Natural killer cell (primary cell): ENCODE results near the gene PRPF31. TPM values are rescaled to one million over a fixed set of nuclear protein-coding genes. Genes with fewer than 3 reads are reported as not detected.

ENCODE experiments used
- ATAC-seq, 3 donors: fragments of 150-1000 bp in 2 of 3; fragments of 200-7000 bp in 1 of 3; cut with Tn5 transposase; 1 replicate in 1 of 3; 2 replicates in 2 of 3; pipeline ENCODE4 v1.10.0; 2021; ENCODE audit warnings: mild to moderate bottlenecking in 2 of 3, moderate library complexity in 2 of 3
- DNase-seq, 2 donors: peaks; one replicate each; pipeline versions ENCODE4 v3.0.0 to v3.0.0-alpha.2; 2013 to 2021; ENCODE audit warnings: mixed read lengths in 1 of 2
- H3K27ac ChIP-seq: one replicate; pipeline ENCODE4 v1.5.1; 2013; ENCODE audit warnings: mild to moderate bottlenecking, low read length
- H3K27me3 ChIP-seq: one replicate; pipeline ENCODE4 v1.6.1; 2013; ENCODE audit warnings: low read length; ENCODE audit not compliant: control insufficient read depth, insufficient read depth
- H3K36me3 ChIP-seq: one replicate; pipeline ENCODE4 v1.6.1; 2013; ENCODE audit warnings: low read length; ENCODE audit not compliant: control insufficient read depth, insufficient read depth
- H3K4me1 ChIP-seq: one replicate; pipeline ENCODE4 v1.6.1; 2013; ENCODE audit warnings: low read length; ENCODE audit not compliant: control insufficient read depth, insufficient read depth
- H3K4me3 ChIP-seq: one replicate; pipeline ENCODE4 v1.5.1; 2013; ENCODE audit warnings: low read length
- H3K9me3 ChIP-seq: one replicate; pipeline ENCODE4 v1.6.1; 2013; ENCODE audit warnings: low read length; ENCODE audit not compliant: control insufficient read depth, insufficient read depth
- H3K27ac Mint-ChIP-seq, 2 donors: one replicate each; pipeline ENCODE4 v1.8.0; 2022; ENCODE audit warnings: mild to moderate bottlenecking in 2 of 2, mixed read lengths in 2 of 2, moderate library complexity in 1 of 2
- H3K27me3 Mint-ChIP-seq, 2 donors: one replicate each; pipeline ENCODE4 v1.8.0; 2022; ENCODE audit warnings: low read depth in 2 of 2, mixed read lengths in 2 of 2
- H3K36me3 Mint-ChIP-seq: one replicate; pipeline ENCODE4 v1.8.0; 2022; ENCODE audit warnings: mixed read lengths
- H3K4me1 Mint-ChIP-seq, 2 donors: one replicate each; pipeline ENCODE4 v1.8.0; 2022; ENCODE audit warnings: mixed read lengths in 2 of 2
- H3K4me3 Mint-ChIP-seq: one replicate; pipeline ENCODE4 v1.8.0; 2022; ENCODE audit warnings: mild to moderate bottlenecking, moderate library complexity, mixed read lengths
- H3K9me3 Mint-ChIP-seq, 2 donors: one replicate each; pipeline ENCODE4 v1.8.0; 2022; ENCODE audit warnings: mixed read lengths in 2 of 2
- CTCF ChIP-seq: fragments of 200-600 bp; IDR thresholded peaks from one replicate; pipeline ENCODE4 v1.8.0; 2022; ENCODE audit warnings: antibody characterized with exemption
- WGBS: methylation state at CpG from one replicate; pipeline ENCODE4 v1.1.7; 2013; ENCODE audit warnings: missing lambda C conversion rate; ENCODE audit not compliant: insufficient coverage; 5-methylcytosine and 5-hydroxymethylcytosine counted together
- intact Hi-C: fragments of 100-400 bp; cut with micrococcal nuclease; formaldehyde crosslinking; loops from one replicate; pipeline ENCODE4 v1.14.2; 2022
- total RNA-seq, 4 donors: library from RNA; stranded (reverse); fragments of 120-200 nt in 1 of 4; gene quantifications; one replicate each; pipeline versions ENCODE4 v1.2.3 to v1.2.4, GENCODE V29; 2013 to 2022

Gene PRPF31
- total RNA-seq, 3 donors from 2014 or later (not counting 1 experiment from before 2014, with no cell fraction given), result 64.4 to 65.9 (median 64.9) TPM

- WGBS, result 96% methylated on average over 41 of the region's 41 CpGs
- DNase-seq (no peak), ATAC-seq (no peak)
- Mint-ChIP-seq H3K27me3 (no peaks in the 10 kb centered on the region), H3K4me1 (no peaks in the 10 kb centered on the region), H3K9me3 (no peaks in the 10 kb centered on the region), H3K4me3 (no peak overlapping the region), H3K36me3 (no peaks in the 10 kb centered on the region), H3K27ac (no peak overlapping the region)
- Histone ChIP-seq H3K4me1 (peaks cover 4% of the 10 kb centered on the region), H3K4me3 (no peak overlapping the region), H3K36me3 (peaks cover 58% of the 10 kb centered on the region), H3K27me3 (no peaks in the 10 kb centered on the region), H3K9me3 (peaks cover 3% of the 10 kb centered on the region), H3K27ac (no peak overlapping the region)
- intact Hi-C loops, result no loop called here
- no peak for TF ChIP-seq CTCF
These were observed 13.5 kb downstream of the PRPF31 start for GRCh38 chr19:54128796-54129616.

- Histone ChIP-seq H3K4me1 (peaks cover 4% of the 10 kb centered on the region), H3K4me3 (no peak overlapping the region), H3K9me3 (peaks cover 3% of the 10 kb centered on the region), H3K27ac (no peak overlapping the region), H3K36me3 (peaks cover 52% of the 10 kb centered on the region), H3K27me3 (no peaks in the 10 kb centered on the region)
- Mint-ChIP-seq H3K9me3 (no peaks in the 10 kb centered on the region), H3K4me3 (no peak overlapping the region), H3K4me1 (peaks cover 5% of the 10 kb centered on the region in 2 donors), H3K27ac (no peak overlapping the region), H3K36me3 (no peaks in the 10 kb centered on the region), H3K27me3 (no peaks in the 10 kb centered on the region)
- intact Hi-C loops, result no loop called here
- no peak for ATAC-seq
- WGBS, result 97% methylated on average over 20 of the region's 20 CpGs
- DNase-seq, result no peak
- no peak for TF ChIP-seq CTCF
These were observed 14.1 kb downstream of the PRPF31 start for GRCh38 chr19:54129617-54129996.

GRCh38 chr19:54133312-54133956 lies 17.9 kb downstream of the PRPF31 start:
- no peak overlapping the region for H3K27ac ChIP-seq
- peaks cover 16 to 24% of the 10 kb centered on the region in 2 donors for H3K4me1 Mint-ChIP-seq
- no peak overlapping the region for H3K4me3 ChIP-seq
- intact Hi-C loops, result no loop called here
- no peaks in the 10 kb centered on the region for H3K36me3 Mint-ChIP-seq
- WGBS, result 86% methylated on average over 10 of the region's 10 CpGs
- peak overlapping the region; percentile 21 to 78 for H3K27ac Mint-ChIP-seq
- DNase-seq (peak in 1 of 2 donors; percentile 78), ATAC-seq (no peak)
- no peaks in the 10 kb centered on the region for H3K27me3 ChIP-seq
- no peaks in the 10 kb centered on the region for H3K27me3 Mint-ChIP-seq
- peaks cover 3% of the 10 kb centered on the region for H3K9me3 ChIP-seq
- peak overlapping the region; percentile 21 for H3K4me3 Mint-ChIP-seq
- no peaks in the 10 kb centered on the region for H3K9me3 Mint-ChIP-seq
- H3K4me1 ChIP-seq, result peaks cover 18% of the 10 kb centered on the region
- no peak for TF ChIP-seq CTCF
- H3K36me3 ChIP-seq, result peaks cover 24% of the 10 kb centered on the region
